ENCODE measurements around the gene RAPGEF1.

Gene RAPGEF1

DNA sequence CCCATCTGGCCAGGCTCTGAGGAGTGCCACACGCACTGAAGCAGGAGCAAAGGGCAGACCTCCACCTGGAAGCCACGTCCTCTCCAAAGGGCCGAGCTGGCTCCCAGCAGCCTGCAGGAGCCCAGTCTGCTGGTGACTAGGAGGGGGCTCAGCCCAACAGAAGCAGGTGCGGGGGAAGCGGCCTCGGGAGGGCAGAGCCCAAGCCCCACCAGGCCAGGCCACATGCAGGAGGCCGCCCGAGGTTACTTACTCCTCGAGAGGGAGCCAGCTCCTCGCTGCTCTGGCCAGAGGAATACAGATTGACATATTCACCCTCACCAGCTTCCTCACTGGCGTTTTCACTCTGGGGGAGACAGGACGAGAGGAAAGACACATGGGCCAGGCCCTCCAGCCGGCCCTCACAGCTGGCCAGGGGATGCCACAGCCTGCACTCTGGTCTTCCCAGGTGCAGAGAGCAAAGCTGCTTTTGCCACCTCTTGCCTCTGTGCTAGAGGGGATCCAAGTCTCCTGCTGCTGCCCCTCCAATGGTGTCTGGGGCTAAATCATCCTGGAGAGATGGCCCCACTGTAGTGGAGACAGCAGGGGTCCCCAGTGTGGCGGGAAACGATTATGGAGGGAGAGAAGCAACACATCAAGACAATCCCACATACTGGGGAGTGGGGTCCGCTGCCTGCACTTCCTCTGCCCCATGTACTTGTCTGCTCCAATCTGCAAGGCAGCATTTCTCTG is 136.0 kb downstream of the RAPGEF1 start:
- Histone ChIP-seq H3K36me3 (ENCODE audit: control insufficient read depth, insufficient read depth, low read length, severe bottlenecking) (peaks cover 48% of the 10 kb centered on the region), H3K9me3 (ENCODE audit: control insufficient read depth, low read length) (no peaks in the 10 kb centered on the region), H3K27me3 (replicated peaks; ENCODE audit: control insufficient read depth, insufficient read depth, low read length) (no peaks in the 10 kb centered on the region), H3K4me3 (ENCODE audit: low read length) (no peak overlapping the region), H3K9ac (ENCODE audit: low read length) (no peak overlapping the region), H3K4me1 (ENCODE audit: control insufficient read depth, insufficient read depth, low read length) (peaks cover 14% of the 10 kb centered on the region)
- DNase-seq (ENCODE audit: low read depth): no peak

DNA sequence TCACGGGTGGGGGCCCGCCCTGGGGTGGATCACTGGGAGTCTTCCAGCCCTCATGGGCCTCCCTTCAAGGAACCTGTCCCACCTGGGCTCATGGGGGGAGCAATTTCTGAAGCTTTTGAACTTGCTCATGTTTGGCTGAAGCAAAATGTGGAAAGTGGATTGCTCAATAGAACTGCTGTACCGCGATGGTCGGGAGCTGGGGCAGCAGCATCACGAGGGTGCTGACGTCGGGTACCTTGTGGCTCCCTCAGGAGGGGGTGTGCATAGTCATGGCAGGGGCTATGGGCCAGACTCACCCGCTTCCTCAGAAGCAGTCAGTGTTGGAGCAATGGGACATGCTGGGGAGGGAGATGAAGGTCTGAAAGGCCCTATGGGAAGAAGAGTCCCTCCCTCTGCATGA is 136.7 kb downstream of the RAPGEF1 start:
- H3K9ac ChIP-seq (ENCODE audit: low read length): no peak overlapping the region
- H3K27me3 ChIP-seq (replicated peaks; ENCODE audit: control insufficient read depth, insufficient read depth, low read length): no peaks in the 10 kb centered on the region
- H3K4me1 ChIP-seq (ENCODE audit: control insufficient read depth, insufficient read depth, low read length): peaks cover 7% of the 10 kb centered on the region
- H3K4me3 ChIP-seq (ENCODE audit: low read length): no peak overlapping the region
- H3K9me3 ChIP-seq (ENCODE audit: control insufficient read depth, low read length): no peaks in the 10 kb centered on the region
- no peak for DNase-seq (ENCODE audit: low read depth)
- peaks cover 52% of the 10 kb centered on the region for H3K36me3 ChIP-seq (ENCODE audit: control insufficient read depth, insufficient read depth, low read length, severe bottlenecking)

DNA sequence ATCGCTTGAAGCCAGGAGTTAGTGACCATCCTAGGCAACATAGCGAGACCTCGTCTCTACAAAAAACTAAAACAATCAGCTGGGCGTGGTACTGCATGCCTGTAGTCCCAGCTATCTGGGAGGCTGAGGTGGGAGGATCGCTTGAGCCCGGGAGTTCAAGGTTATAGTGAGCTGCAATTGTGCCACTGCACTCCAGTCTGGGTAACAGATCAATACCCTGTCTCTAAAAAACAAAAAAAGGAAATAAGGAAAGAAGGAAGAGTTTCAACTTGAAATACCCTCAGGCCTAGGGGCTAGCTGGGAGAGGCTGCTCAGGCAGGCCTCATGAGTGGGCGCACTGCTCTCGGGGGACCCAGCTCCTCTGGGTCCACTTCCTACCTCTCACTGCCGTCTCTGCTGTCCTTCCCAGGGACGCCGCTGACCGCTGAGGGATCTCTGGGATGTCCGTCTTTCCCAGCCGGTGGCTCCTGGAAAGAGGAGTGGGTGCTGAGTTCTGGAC is 138.1 kb downstream of the RAPGEF1 start:
- no peak overlapping the region for H3K9ac ChIP-seq (ENCODE audit: low read length)
- no peaks in the 10 kb centered on the region for H3K4me1 ChIP-seq (ENCODE audit: control insufficient read depth, insufficient read depth, low read length)
- H3K4me3 ChIP-seq (ENCODE audit: low read length): no peak overlapping the region
- no peaks in the 10 kb centered on the region for H3K27me3 ChIP-seq (replicated peaks; ENCODE audit: control insufficient read depth, insufficient read depth, low read length)
- H3K36me3 ChIP-seq (ENCODE audit: control insufficient read depth, insufficient read depth, low read length, severe bottlenecking): peaks cover 67% of the 10 kb centered on the region
- H3K9me3 ChIP-seq (ENCODE audit: control insufficient read depth, low read length): no peaks in the 10 kb centered on the region
- DNase-seq (ENCODE audit: low read depth): no peak

GRCh38 chr9:131598121-131598520 is 141.8 kb downstream of the RAPGEF1 start:
- Histone ChIP-seq H3K9ac (ENCODE audit: low read length) (no peak overlapping the region), H3K9me3 (ENCODE audit: control insufficient read depth, low read length) (no peaks in the 10 kb centered on the region), H3K4me3 (ENCODE audit: low read length) (no peak overlapping the region), H3K36me3 (ENCODE audit: control insufficient read depth, insufficient read depth, low read length, severe bottlenecking) (peaks cover 60% of the 10 kb centered on the region), H3K27me3 (replicated peaks; ENCODE audit: control insufficient read depth, insufficient read depth, low read length) (no peaks in the 10 kb centered on the region), H3K4me1 (ENCODE audit: control insufficient read depth, insufficient read depth, low read length) (no peaks in the 10 kb centered on the region)
- no peak for DNase-seq (ENCODE audit: low read depth)

DNA sequence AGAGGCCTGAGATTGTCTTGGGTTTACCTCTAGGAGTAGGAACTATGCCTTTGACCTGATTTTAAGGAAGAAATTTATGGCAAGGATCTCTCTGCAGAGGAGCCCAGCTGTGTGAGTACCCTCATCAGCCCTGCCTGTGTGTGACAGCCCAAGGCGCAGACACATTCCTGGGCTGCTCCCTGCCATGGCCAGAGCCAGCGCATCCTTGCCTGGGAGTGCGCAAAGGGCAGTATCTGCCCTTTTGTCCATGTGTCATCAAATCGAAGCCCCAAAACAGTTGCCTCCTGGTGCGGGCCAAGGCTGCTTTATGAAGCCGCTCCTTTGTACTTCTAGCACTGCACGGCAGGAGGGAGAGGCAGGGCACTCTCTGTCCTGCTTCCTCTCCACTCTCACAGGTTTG is 142.6 kb downstream of the RAPGEF1 start:
- Histone ChIP-seq H3K9ac (ENCODE audit: low read length) (no peak overlapping the region), H3K4me3 (ENCODE audit: low read length) (no peak overlapping the region), H3K36me3 (ENCODE audit: control insufficient read depth, insufficient read depth, low read length, severe bottlenecking) (peaks cover 60% of the 10 kb centered on the region), H3K4me1 (ENCODE audit: control insufficient read depth, insufficient read depth, low read length) (no peaks in the 10 kb centered on the region), H3K27me3 (replicated peaks; ENCODE audit: control insufficient read depth, insufficient read depth, low read length) (no peaks in the 10 kb centered on the region), H3K9me3 (ENCODE audit: control insufficient read depth, low read length) (no peaks in the 10 kb centered on the region)
- DNase-seq (ENCODE audit: low read depth): no peak

GRCh38 chr9:131596430-131596743 is 143.5 kb downstream of the RAPGEF1 start:
- Histone ChIP-seq H3K9me3 (ENCODE audit: control insufficient read depth, low read length) (no peaks in the 10 kb centered on the region), H3K4me3 (ENCODE audit: low read length) (no peak overlapping the region), H3K4me1 (ENCODE audit: control insufficient read depth, insufficient read depth, low read length) (no peaks in the 10 kb centered on the region), H3K36me3 (ENCODE audit: control insufficient read depth, insufficient read depth, low read length, severe bottlenecking) (peaks cover 61% of the 10 kb centered on the region), H3K9ac (ENCODE audit: low read length) (no peak overlapping the region), H3K27me3 (replicated peaks; ENCODE audit: control insufficient read depth, insufficient read depth, low read length) (no peaks in the 10 kb centered on the region)
- no peak for DNase-seq (ENCODE audit: low read depth)

GRCh38 chr9:131595696-131596429 is 144.0 kb downstream of the RAPGEF1 start:
- Histone ChIP-seq H3K27me3 (replicated peaks; ENCODE audit: control insufficient read depth, insufficient read depth, low read length) (no peaks in the 10 kb centered on the region), H3K4me3 (ENCODE audit: low read length) (no peak overlapping the region), H3K4me1 (ENCODE audit: control insufficient read depth, insufficient read depth, low read length) (no peaks in the 10 kb centered on the region), H3K36me3 (ENCODE audit: control insufficient read depth, insufficient read depth, low read length, severe bottlenecking) (peaks cover 61% of the 10 kb centered on the region), H3K9me3 (ENCODE audit: control insufficient read depth, low read length) (no peaks in the 10 kb centered on the region), H3K9ac (ENCODE audit: low read length) (no peak overlapping the region)
- no peak for DNase-seq (ENCODE audit: low read depth)

GRCh38 chr9:131594906-131595665 is 144.8 kb downstream of the RAPGEF1 start:
- no peak overlapping the region for H3K4me3 ChIP-seq (ENCODE audit: low read length)
- H3K9me3 ChIP-seq (ENCODE audit: control insufficient read depth, low read length): no peaks in the 10 kb centered on the region
- no peaks in the 10 kb centered on the region for H3K4me1 ChIP-seq (ENCODE audit: control insufficient read depth, insufficient read depth, low read length)
- H3K9ac ChIP-seq (ENCODE audit: low read length): no peak overlapping the region
- H3K36me3 ChIP-seq (ENCODE audit: control insufficient read depth, insufficient read depth, low read length, severe bottlenecking): peaks cover 62% of the 10 kb centered on the region
- no peaks in the 10 kb centered on the region for H3K27me3 ChIP-seq (replicated peaks; ENCODE audit: control insufficient read depth, insufficient read depth, low read length)
- DNase-seq (ENCODE audit: low read depth): no peak

- H3K9ac ChIP-seq (ENCODE audit: low read length): no peak overlapping the region
- H3K4me3 ChIP-seq (ENCODE audit: low read length): no peak overlapping the region
- no peaks in the 10 kb centered on the region for H3K9me3 ChIP-seq (ENCODE audit: control insufficient read depth, low read length)
- H3K4me1 ChIP-seq (ENCODE audit: control insufficient read depth, insufficient read depth, low read length): no peaks in the 10 kb centered on the region
- H3K27me3 ChIP-seq (replicated peaks; ENCODE audit: control insufficient read depth, insufficient read depth, low read length): no peaks in the 10 kb centered on the region
- no peak for DNase-seq (ENCODE audit: low read depth)
- H3K36me3 ChIP-seq (ENCODE audit: control insufficient read depth, insufficient read depth, low read length, severe bottlenecking): peaks cover 68% of the 10 kb centered on the region
Measured at GRCh38 chr9:131593936-131594665, 145.8 kb downstream of the RAPGEF1 start.

DNA sequence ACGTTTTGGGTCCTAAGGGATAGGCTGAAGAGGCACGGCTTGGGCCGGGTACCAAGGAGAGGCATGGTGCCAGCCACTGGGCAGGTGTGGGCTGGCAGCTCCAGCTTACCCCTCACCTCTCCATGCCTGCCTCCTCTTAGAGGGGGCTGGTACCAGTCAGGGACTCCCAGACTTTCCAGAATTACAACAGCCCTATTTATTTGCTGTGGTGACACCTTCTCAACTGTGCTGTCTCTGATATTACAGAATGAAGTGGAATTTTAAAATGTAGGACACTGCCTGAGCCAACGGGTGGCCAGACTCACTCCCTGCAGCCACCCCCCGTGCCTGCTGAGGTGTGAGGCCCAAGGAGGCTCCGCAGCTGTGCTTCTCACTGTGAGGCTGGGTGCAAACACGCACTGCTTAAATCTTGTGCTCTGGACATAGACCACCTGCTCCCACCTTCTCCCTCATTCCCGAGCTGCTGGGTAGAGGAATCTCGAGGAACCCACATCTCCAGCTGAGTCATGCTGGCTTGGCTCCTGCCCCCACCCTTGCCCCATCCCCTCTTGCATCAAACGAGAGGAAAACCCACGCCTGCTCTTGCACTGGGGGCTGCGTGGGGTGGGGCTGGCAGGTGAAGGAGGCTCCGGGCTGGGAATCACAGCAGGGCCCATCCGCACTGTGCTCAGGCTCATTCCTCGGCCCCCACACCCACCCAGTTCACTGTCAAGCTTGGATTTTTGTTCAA is 146.6 kb downstream of the RAPGEF1 start:
- no peaks in the 10 kb centered on the region for H3K4me1 ChIP-seq (ENCODE audit: control insufficient read depth, insufficient read depth, low read length)
- no peak overlapping the region for H3K4me3 ChIP-seq (ENCODE audit: low read length)
- no peak overlapping the region for H3K9ac ChIP-seq (ENCODE audit: low read length)
- H3K9me3 ChIP-seq (ENCODE audit: control insufficient read depth, low read length): no peaks in the 10 kb centered on the region
- H3K27me3 ChIP-seq (replicated peaks; ENCODE audit: control insufficient read depth, insufficient read depth, low read length): no peaks in the 10 kb centered on the region
- H3K36me3 ChIP-seq (ENCODE audit: control insufficient read depth, insufficient read depth, low read length, severe bottlenecking): peaks cover 73% of the 10 kb centered on the region
- no peak for DNase-seq (ENCODE audit: low read depth)
